Measurements from ENCODE around the gene BMF. TPM values are rescaled to one million over a fixed set of nuclear protein-coding genes. Genes with fewer than 3 reads are reported as not detected.
A peak's percentile ranks its signal among the peaks of the same experiment; 100 is the strongest.

Gene BMF
- total RNA-seq, 1 donor = 8.0 TPM

DNA sequence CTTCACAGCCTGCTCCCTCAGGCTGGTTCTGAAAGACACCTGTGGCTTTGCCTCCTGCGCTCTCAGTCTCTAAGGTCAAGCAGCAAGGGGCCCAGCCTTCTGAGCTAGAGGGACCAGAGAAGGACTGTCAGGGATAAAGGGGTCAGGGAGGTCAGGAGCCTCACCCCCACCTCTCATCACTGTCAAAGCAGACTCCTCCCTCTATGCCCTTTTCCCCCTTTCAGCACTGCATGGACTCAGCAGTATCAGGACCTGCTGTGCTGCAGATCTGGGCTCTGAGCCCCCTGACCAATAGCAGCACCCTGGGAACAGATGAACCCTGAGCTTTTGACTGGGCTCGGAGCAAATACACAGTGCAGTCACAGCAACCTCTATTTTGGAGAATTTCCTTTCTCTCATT is 3.2 kb upstream of the BMF start:
- Histone ChIP-seq H3K79me2 (ENCODE audit: insufficient read depth, low read length) (no peaks in the 10 kb centered on the region), H2AFZ (ENCODE audit: low read length) (no peak overlapping the region)

DNA sequence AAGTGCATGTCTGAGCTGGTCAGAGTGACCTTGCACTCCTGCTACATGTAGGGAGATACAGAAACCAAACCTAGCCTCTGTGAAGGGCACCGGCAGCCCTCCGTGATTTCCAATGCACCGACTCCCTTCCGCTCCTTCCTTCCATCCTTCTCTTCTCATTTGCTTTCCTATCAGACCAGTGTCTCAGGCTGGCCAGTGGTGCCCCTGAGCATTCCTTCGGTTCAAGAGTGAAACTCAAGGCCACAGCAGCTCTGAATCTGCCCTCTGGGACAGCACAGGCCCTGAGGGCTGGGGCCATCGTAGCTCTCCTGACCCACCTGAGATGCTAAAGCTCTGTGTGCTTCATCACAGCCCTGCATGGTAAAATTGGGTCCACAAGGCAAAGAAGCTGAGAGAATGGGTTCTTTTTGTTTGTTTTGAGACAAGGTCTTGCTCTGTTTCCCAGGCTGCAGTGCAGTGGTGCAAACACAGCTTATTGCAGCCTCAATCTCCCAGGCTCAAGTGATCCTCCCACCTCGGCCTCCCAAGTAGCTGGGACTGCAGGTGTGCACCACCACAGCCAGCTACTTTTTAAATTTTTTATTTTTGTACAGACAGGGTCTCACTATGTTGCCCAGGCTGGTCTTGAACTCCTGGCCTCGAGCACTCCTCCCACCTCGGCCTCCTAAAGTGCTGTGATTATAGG is 2.3 kb upstream of the BMF start:
- Histone ChIP-seq H3K27ac (ENCODE audit: low read depth, low read length) (no peak overlapping the region), H3K4me2 (ENCODE audit: insufficient read depth, low read length) (no peak overlapping the region), H3K4me1 (ENCODE audit: insufficient read depth, low read length) (peaks cover 14% of the 10 kb centered on the region), H3K27me3 (ENCODE audit: insufficient read depth, low read length) (peaks cover 35% of the 10 kb centered on the region), H4K20me1 (ENCODE audit: insufficient read depth, low read length) (no peaks in the 10 kb centered on the region), H3K4me3 (ENCODE audit: insufficient read depth, low read length) (no peak overlapping the region), H2AFZ (ENCODE audit: low read length) (no peak overlapping the region), H3K36me3 (ENCODE audit: insufficient read depth, low read length) (no peaks in the 10 kb centered on the region), H3K9me3 (ENCODE audit: low read depth, low read length) (no peaks in the 10 kb centered on the region), H3K79me2 (ENCODE audit: insufficient read depth, low read length) (no peaks in the 10 kb centered on the region)
- DNase-seq (ENCODE audit: insufficient read length, low spot score, missing footprints) = peak; percentile 68
- TF ChIP-seq, protein P1, sequence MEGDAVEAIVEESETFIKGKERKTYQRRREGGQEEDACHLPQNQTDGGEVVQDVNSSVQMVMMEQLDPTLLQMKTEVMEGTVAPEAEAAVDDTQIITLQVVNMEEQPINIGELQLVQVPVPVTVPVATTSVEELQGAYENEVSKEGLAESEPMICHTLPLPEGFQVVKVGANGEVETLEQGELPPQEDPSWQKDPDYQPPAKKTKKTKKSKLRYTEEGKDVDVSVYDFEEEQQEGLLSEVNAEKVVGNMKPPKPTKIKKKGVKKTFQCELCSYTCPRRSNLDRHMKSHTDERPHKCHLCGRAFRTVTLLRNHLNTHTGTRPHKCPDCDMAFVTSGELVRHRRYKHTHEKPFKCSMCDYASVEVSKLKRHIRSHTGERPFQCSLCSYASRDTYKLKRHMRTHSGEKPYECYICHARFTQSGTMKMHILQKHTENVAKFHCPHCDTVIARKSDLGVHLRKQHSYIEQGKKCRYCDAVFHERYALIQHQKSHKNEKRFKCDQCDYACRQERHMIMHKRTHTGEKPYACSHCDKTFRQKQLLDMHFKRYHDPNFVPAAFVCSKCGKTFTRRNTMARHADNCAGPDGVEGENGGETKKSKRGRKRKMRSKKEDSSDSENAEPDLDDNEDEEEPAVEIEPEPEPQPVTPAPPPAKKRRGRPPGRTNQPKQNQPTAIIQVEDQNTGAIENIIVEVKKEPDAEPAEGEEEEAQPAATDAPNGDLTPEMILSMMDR (IDR thresholded peaks at IDR 0.05; ENCODE audit: extremely low read depth, low read depth, low read length) = no peak

More for the DNA sequence above, 3.2 kb upstream of the BMF start:
- Histone ChIP-seq H4K20me1 (ENCODE audit: insufficient read depth, low read length) (no peaks in the 10 kb centered on the region), H3K36me3 (ENCODE audit: insufficient read depth, low read length) (no peaks in the 10 kb centered on the region), H3K9me3 (ENCODE audit: low read depth, low read length) (no peaks in the 10 kb centered on the region), H3K4me1 (ENCODE audit: insufficient read depth, low read length) (peaks cover 14% of the 10 kb centered on the region), H3K27ac (ENCODE audit: low read depth, low read length) (no peak overlapping the region), H3K4me3 (ENCODE audit: insufficient read depth, low read length) (no peak overlapping the region), H3K4me2 (ENCODE audit: insufficient read depth, low read length) (no peak overlapping the region), H3K27me3 (ENCODE audit: insufficient read depth, low read length) (peaks cover 41% of the 10 kb centered on the region)
- DNase-seq (ENCODE audit: insufficient read length, low spot score, missing footprints) = peak; percentile 57
- TF ChIP-seq, protein P1 (IDR thresholded peaks at IDR 0.05; ENCODE audit: extremely low read depth, low read depth, low read length) = no peak

DNA sequence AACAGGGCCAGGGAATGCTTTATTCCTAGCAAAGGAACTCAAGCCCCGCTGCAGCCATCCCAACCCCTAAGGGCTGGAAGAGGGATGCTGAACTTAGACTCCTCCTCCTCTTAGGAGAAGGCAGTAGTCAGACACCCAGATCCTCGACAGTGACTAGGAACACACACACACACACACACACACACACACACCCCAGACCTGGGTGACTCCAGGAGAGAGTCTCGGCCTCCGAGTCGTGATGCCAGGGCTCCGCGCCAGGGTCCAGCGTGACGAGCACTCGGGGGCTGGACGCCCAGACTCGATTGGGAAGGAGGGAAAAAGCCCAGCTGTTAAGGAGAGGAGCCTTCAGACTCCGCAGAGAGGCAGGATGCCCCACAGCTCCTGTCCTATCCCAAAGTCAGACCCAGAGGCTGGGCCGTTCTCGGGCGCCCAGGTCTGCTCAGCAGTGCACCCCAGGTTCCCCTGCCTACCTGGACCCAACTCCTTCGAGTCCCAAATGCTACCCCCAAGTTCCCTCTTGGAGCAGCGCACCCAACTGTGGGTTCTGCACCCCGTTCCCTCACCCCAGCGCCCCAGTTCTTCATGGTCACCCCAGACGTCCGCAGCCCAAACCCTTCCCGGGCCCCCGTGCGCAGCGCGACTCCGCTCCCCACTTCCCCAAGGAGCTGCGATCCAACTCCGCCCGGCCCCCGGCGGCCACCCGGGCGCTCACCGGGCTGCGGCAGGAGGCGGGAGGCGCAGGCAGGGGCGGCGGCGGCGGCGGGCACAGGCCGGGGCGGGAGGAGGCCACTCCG is 421 bp downstream of the BMF start:
- TF ChIP-seq, protein P1 (IDR thresholded peaks at IDR 0.05; ENCODE audit: extremely low read depth, low read depth, low read length) = no peak
- H3K27ac ChIP-seq (ENCODE audit: low read depth, low read length) = peak overlapping the region; percentile 9
- H3K79me2 ChIP-seq (ENCODE audit: insufficient read depth, low read length) = no peaks in the 10 kb centered on the region
- H3K9me3 ChIP-seq (ENCODE audit: low read depth, low read length) = no peaks in the 10 kb centered on the region
- H3K36me3 ChIP-seq (ENCODE audit: insufficient read depth, low read length) = no peaks in the 10 kb centered on the region
- H3K4me1 ChIP-seq (ENCODE audit: insufficient read depth, low read length) = peaks cover 26% of the 10 kb centered on the region
- peaks cover 3% of the 10 kb centered on the region for H4K20me1 ChIP-seq (ENCODE audit: insufficient read depth, low read length)
- peak overlapping the region; percentile 81 for H3K4me2 ChIP-seq (ENCODE audit: insufficient read depth, low read length)
- H3K27me3 ChIP-seq (ENCODE audit: insufficient read depth, low read length) = peaks cover 16% of the 10 kb centered on the region
- peak overlapping the region; percentile 71 for H3K4me3 ChIP-seq (ENCODE audit: insufficient read depth, low read length)
- peak; percentile 96 for DNase-seq (ENCODE audit: insufficient read length, low spot score, missing footprints)
- H2AFZ ChIP-seq (ENCODE audit: low read length) = peak overlapping the region; percentile 77
